A673 (cell line): ENCODE measurements around the gene LHFPL6. TPM values are rescaled to one million over a fixed set of nuclear protein-coding genes. Genes with fewer than 3 reads are reported as not detected.

Experiments used
- BruUV-seq: library from RNA; stranded (reverse); fragments of 400-500 nt; replicated peaks from 2 replicates; lab custom pipeline; 2021; lab: Mats Ljungman, UMichigan
- CTCF ChIA-PET: fragments of 300-600 bp; sonication (Branson Sonifier 250); formaldehyde crosslinking; loops from one replicate; lab custom pipeline; 2022; ENCODE audit warnings: antibody characterized with exemption; lab: Charles Lee
- POLR2A ChIA-PET: fragments of 300-600 bp; sonication (Branson Sonifier 250); formaldehyde crosslinking; loops from one replicate; lab custom pipeline; 2022; ENCODE audit warnings: antibody characterized with exemption; ENCODE audit not compliant: low non-redundant PET; lab: Charles Lee
- DNase-seq: peaks from one replicate; pipeline ENCODE4 v3.0.0-alpha.2; 2015; ENCODE audit warnings: low spot score
- H3K27ac ChIP-seq: fragments of 200-600 bp; sonication (generic); 2 replicates; pipeline ENCODE4 v1.5.1; 2016; ENCODE audit warnings: mixed run types, low read depth, mild to moderate bottlenecking, mixed read lengths, antibody characterized with exemption, low read length; ENCODE audit not compliant: poor library complexity, severe bottlenecking
- H3K27me3 ChIP-seq: fragments of 200-600 bp; sonication (generic); replicated peaks from 2 replicates; pipeline ENCODE4 v1.6.1; 2017; ENCODE audit warnings: mixed run types, low read depth, mild to moderate bottlenecking, mixed read lengths, antibody characterized with exemption, low read length; ENCODE audit not compliant: insufficient read depth, poor library complexity
- H3K36me3 ChIP-seq: fragments of 200-600 bp; sonication (generic); 2 replicates; pipeline ENCODE4 v1.6.1; 2016; ENCODE audit warnings: mixed run types, mild to moderate bottlenecking, mixed read lengths, antibody characterized with exemption, low read length; ENCODE audit not compliant: insufficient read depth, poor library complexity, severe bottlenecking
- H3K4me1 ChIP-seq: fragments of 200-600 bp; sonication (generic); 2 replicates; pipeline ENCODE4 v1.6.1; 2017; ENCODE audit warnings: mixed run types, mild to moderate bottlenecking, mixed read lengths, antibody characterized with exemption, low read length; ENCODE audit not compliant: insufficient read depth, poor library complexity, severe bottlenecking
- H3K4me3 ChIP-seq: fragments of 200-600 bp; sonication (generic); 2 replicates; pipeline ENCODE4 v1.5.1; 2016; ENCODE audit warnings: low read depth, mixed run types, mild to moderate bottlenecking, mixed read lengths, low read length; ENCODE audit not compliant: poor library complexity, severe bottlenecking
- H3K9me3 ChIP-seq: fragments of 200-600 bp; sonication (generic); 2 replicates; pipeline ENCODE4 v1.6.1; 2016; ENCODE audit warnings: mixed run types, low read depth, mild to moderate bottlenecking, mixed read lengths, antibody characterized with exemption, low read length; ENCODE audit not compliant: poor library complexity, severe bottlenecking
- CTCF ChIP-seq: fragments of 300-800, 200-600 bp; sonication (generic); conservative IDR thresholded peaks from 2 replicates; pipeline ENCODE4 v1.5.1; 2017; ENCODE audit warnings: low read depth, mild to moderate bottlenecking, antibody characterized with exemption, low read length, moderate library complexity, mixed read lengths
- EZH2 ChIP-seq: fragments of 200-600 bp; sonication (generic); IDR thresholded peaks from 2 replicates; pipeline ENCODE4 v1.6.1; 2017; ENCODE audit warnings: borderline replicate concordance, low read depth, mild to moderate bottlenecking, mixed read lengths, antibody characterized with exemption, low read length; ENCODE audit not compliant: poor library complexity, severe bottlenecking
- intact Hi-C: fragments of 100-400 bp; cut with micrococcal nuclease; formaldehyde crosslinking; loops from one replicate; pipeline ENCODE4 v1.10.0; 2022; ENCODE audit not compliant: unreplicated experiment
- total RNA-seq: library from RNA; stranded (reverse); gene quantifications from 2 replicates; pipeline ENCODE4 v1.2.3, GENCODE V29; 2021

LHFPL6 gene
- total RNA-seq, 1 experiment from 2014 or later, result 63.9 TPM

DNA sequence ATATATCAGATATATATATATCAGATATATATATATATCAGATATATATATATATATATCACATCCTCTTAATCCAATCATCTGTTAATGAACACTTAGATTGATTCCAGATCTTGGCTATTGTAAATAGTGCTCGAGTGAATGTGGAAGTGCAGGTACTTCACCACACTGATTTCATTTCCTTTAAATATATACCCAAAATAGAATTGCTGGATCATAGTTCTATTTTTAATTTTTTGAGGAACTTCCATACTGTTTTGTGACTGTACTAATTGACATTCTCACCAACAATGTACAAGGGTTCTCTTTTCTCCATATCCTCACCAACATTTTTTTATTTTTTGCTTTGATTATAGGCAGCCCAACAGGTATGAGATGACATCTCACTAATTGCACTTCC lies 287.2 kb downstream of the LHFPL6 start:
- no peak overlapping the region for H3K4me3 ChIP-seq
- ChIA-PET POLR2A (no interaction called here), CTCF (no interaction called here)
- no peak for DNase-seq
- BruUV-seq, result no TSS peak
- no peak for TF ChIP-seq CTCF
- no peak for TF ChIP-seq EZH2
- intact Hi-C loops, result no loop called here
- no peaks in the 10 kb centered on the region for H3K9me3 ChIP-seq
- no peak overlapping the region for H3K27ac ChIP-seq
- H3K36me3 ChIP-seq, result no peaks in the 10 kb centered on the region
- no peaks in the 10 kb centered on the region for H3K4me1 ChIP-seq
- no peaks in the 10 kb centered on the region for H3K27me3 ChIP-seq

GRCh38 chr13:39313721-39314120 lies 289.3 kb downstream of the LHFPL6 start:
- H3K4me3 ChIP-seq, result no peak overlapping the region

DNA sequence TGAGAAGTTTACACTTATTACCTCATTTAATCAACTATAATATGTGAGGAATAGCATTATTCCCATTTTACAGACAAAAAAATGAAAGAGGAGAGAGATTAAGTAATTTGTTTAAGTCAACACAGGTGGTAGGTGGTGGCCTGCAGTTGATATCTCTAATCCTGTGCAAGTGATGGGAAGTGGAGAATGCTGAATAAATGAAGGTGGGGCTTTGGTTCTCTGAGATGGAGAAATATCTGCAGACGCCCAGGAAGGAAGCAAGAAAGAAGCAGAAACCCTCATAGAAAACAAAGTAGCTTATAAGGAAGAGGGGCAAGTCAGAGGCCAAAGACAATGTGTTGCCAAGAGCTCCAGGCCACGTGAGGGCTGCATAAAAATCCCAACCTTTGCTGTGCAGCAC lies 290.4 kb downstream of the LHFPL6 start:
- CTCF ChIA-PET, result no interaction called here
- H3K9me3 ChIP-seq, result no peaks in the 10 kb centered on the region

More at GRCh38 chr13:39313721-39314120, 289.3 kb downstream of the LHFPL6 start:
- H3K27me3 ChIP-seq, result no peaks in the 10 kb centered on the region
- DNase-seq, result no peak
- CTCF ChIA-PET, result no interaction called here
- no peak for TF ChIP-seq EZH2
- no peak for TF ChIP-seq CTCF
- H3K4me1 ChIP-seq, result no peaks in the 10 kb centered on the region
- BruUV-seq, result no TSS peak
- intact Hi-C loops, result no loop called here
- POLR2A ChIA-PET, result no interaction called here
- no peaks in the 10 kb centered on the region for H3K9me3 ChIP-seq
- no peak overlapping the region for H3K27ac ChIP-seq
- no peaks in the 10 kb centered on the region for H3K36me3 ChIP-seq

More for the DNA sequence above, 290.4 kb downstream of the LHFPL6 start:
- TF ChIP-seq EZH2 (no peak), CTCF (no peak)
- POLR2A ChIA-PET, result no interaction called here
- H3K4me1 ChIP-seq, result no peaks in the 10 kb centered on the region
- H3K36me3 ChIP-seq, result no peaks in the 10 kb centered on the region
- no peak overlapping the region for H3K27ac ChIP-seq
- BruUV-seq, result no TSS peak
- DNase-seq, result no peak
- no peaks in the 10 kb centered on the region for H3K27me3 ChIP-seq
- H3K4me3 ChIP-seq, result no peak overlapping the region
- intact Hi-C loops, result no loop called here
